GM23248 (cell line): ENCODE measurements around the gene LMBR1L. TPM values are rescaled to one million over a fixed set of nuclear protein-coding genes. Genes with fewer than 3 reads are reported as not detected.
A peak's percentile ranks its signal among the peaks of the same experiment; 100 is the strongest.

Experiments used
- DNase-seq: peaks from one replicate; pipeline ENCODE4 v3.0.0-alpha.2; 2015
- H2AFZ ChIP-seq: fragments of 200-600 bp; sonication (generic); 2 replicates; pipeline ENCODE4 v1.6.1; 2016; ENCODE audit warnings: antibody characterized with exemption
- H3F3A ChIP-seq: fragments of 200-600 bp; sonication (generic); 2 replicates; pipeline ENCODE4 v1.6.1; 2016; ENCODE audit warnings: mild to moderate bottlenecking, antibody characterized with exemption, mixed run types; ENCODE audit not compliant: insufficient read depth
- H3K27ac ChIP-seq: fragments of 200-600 bp; sonication (generic); 2 replicates; pipeline ENCODE4 v1.5.1; 2016; ENCODE audit warnings: mild to moderate bottlenecking
- H3K27me3 ChIP-seq: fragments of 200-600 bp; sonication (generic); replicated peaks from 2 replicates; pipeline ENCODE4 v1.6.1; 2016; ENCODE audit warnings: mild to moderate bottlenecking; ENCODE audit not compliant: insufficient read depth
- H3K36me3 ChIP-seq: fragments of 200-600 bp; sonication (generic); 2 replicates; pipeline ENCODE4 v1.6.1; 2016; ENCODE audit warnings: low read depth, mild to moderate bottlenecking
- H3K4me1 ChIP-seq: fragments of 200-600 bp; sonication (generic); 2 replicates; pipeline ENCODE4 v1.6.1; 2016; ENCODE audit warnings: mild to moderate bottlenecking; ENCODE audit not compliant: insufficient read depth
- H3K4me2 ChIP-seq: fragments of 200-600 bp; sonication (generic); one replicate; pipeline ENCODE4 v1.6.1; 2016; ENCODE audit warnings: mild to moderate bottlenecking; ENCODE audit not compliant: unreplicated experiment
- H3K4me3 ChIP-seq: fragments of 200-600 bp; sonication (generic); 2 replicates; pipeline ENCODE4 v1.5.1; 2016; ENCODE audit warnings: mild to moderate bottlenecking
- H3K79me2 ChIP-seq: fragments of 200-600 bp; sonication (generic); 2 replicates; pipeline ENCODE4 v1.6.1; 2016; ENCODE audit warnings: mild to moderate bottlenecking; ENCODE audit not compliant: insufficient read depth
- H3K9ac ChIP-seq: fragments of 200-600 bp; sonication (generic); 2 replicates; pipeline ENCODE4 v1.6.1; 2016; ENCODE audit warnings: mild to moderate bottlenecking
- H3K9me2 ChIP-seq: fragments of 200-600 bp; sonication (generic); 2 replicates; pipeline ENCODE4 v1.6.1; 2016; ENCODE audit warnings: mixed run types, mild to moderate bottlenecking, moderate library complexity; ENCODE audit not compliant: insufficient read depth
- H3K9me3 ChIP-seq: fragments of 200-600 bp; sonication (generic); one replicate; pipeline ENCODE4 v1.6.1; 2017; ENCODE audit warnings: low read depth
- H4K20me1 ChIP-seq: fragments of 200-600 bp; sonication (generic); 2 replicates; pipeline ENCODE4 v1.6.0; 2016; ENCODE audit not compliant: insufficient read depth
- EZH2 ChIP-seq: fragments of 200-600 bp; sonication (generic); IDR thresholded peaks from 2 replicates; pipeline ENCODE4 v1.6.1; 2018; ENCODE audit warnings: antibody characterized with exemption, mild to moderate bottlenecking; ENCODE audit not compliant: insufficient read depth, poor library complexity, severe bottlenecking
- EZH2phosphoT487 ChIP-seq: fragments of 200-600 bp; sonication (generic); IDR thresholded peaks from 2 replicates; pipeline ENCODE4 v1.6.1; 2018; ENCODE audit warnings: antibody characterized with exemption, moderate library complexity, mild to moderate bottlenecking, low read depth; ENCODE audit not compliant: insufficient read depth
- WGBS, 2 experiments: methylation state at CpG; one replicate each; pipeline ENCODE4 v1.1.6; 2015 to 2017; ENCODE audit warnings: low lambda C conversion rate in 2 of 2, low coverage in 1 of 2; ENCODE audit errors: missing lambda C conversion rate in 2 of 2; 5-methylcytosine and 5-hydroxymethylcytosine counted together
- in situ Hi-C: fragments of 300-500 bp; cut with MboI; formaldehyde crosslinking; loops from 2 replicates; pipeline ENCODE4 v1.15.0; 2020
- polyA plus RNA-seq: library from polyadenylated mRNA; unstranded; fragments of >200 nt; fragmentation: Nextera tagmentation; extraction: Ambion mirVana; gene quantifications from 2 replicates; pipeline ENCODE4 v1.2.1, GENCODE V29; 2016
- total RNA-seq: library from RNA; depleted of rRNA; stranded (reverse); fragments of >200 nt; shearing (Covaris generic); gene quantifications from 2 replicates; pipeline ENCODE4 v1.2.3, GENCODE V29; 2014

Gene LMBR1L
- total and polyA plus RNA-seq, 2 experiments from 2014 or later, result 31.6 to 62.9 TPM

DNA sequence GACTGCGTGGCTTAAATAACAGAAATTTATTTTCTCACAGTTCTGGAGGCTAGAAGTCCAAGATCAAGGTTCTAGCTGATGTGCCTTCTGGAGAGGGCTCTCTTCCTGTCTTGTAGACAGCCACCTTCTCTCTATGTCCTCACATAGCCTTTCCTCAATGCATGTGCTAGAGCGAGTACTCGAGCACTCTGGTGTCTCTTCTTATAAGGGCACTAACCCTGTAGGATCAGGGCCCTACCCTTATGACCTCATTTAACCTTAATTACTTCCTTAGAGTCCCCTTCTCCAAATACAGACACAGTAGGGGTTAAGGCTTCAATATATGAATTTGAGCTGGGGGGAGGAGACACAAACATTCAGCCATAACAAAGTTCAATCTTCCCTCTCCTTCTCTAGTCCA lies 26.2 kb downstream of the LMBR1L start:
- Histone ChIP-seq H3K27ac (no peak overlapping the region), H3F3A (peaks cover 13% of the 10 kb centered on the region; the same call in 1 of the 2 replicates), H3K4me3 (no peak overlapping the region), H2AFZ (no peak overlapping the region), H3K9me2 (no peaks in the 10 kb centered on the region), H3K36me3 (no peaks in the 10 kb centered on the region), H3K79me2 (no peaks in the 10 kb centered on the region), H3K4me1 (0 out of 2 replicates have a peak, but pooled peaks cover 9% of the 10 kb centered on the region), H3K4me2 (no peak overlapping the region), H4K20me1 (no peaks in the 10 kb centered on the region), H3K9me3 (no peaks in the 10 kb centered on the region), H3K27me3 (no peaks in the 10 kb centered on the region), H3K9ac (no peak overlapping the region)
- WGBS, 2 experiments, result 95 to 96% methylated on average over 3 of the region's 3 CpGs
- TF ChIP-seq EZH2phosphoT487 (no peak), EZH2 (no peak)
- no peak for DNase-seq
- in situ Hi-C loops, result no loop called here

GRCh38 chr12:49079793-49080192 lies 30.9 kb downstream of the LMBR1L start:
- Histone ChIP-seq H3K27ac (no peak overlapping the region), H3K4me2 (no peak overlapping the region), H3K79me2 (no peaks in the 10 kb centered on the region), H3F3A (no peaks in the 10 kb centered on the region), H3K36me3 (no peaks in the 10 kb centered on the region), H3K27me3 (no peaks in the 10 kb centered on the region), H3K4me3 (no peak overlapping the region), H3K4me1 (no peaks in the 10 kb centered on the region), H4K20me1 (no peaks in the 10 kb centered on the region), H3K9me3 (no peaks in the 10 kb centered on the region), H3K9me2 (no peaks in the 10 kb centered on the region), H3K9ac (no peak overlapping the region), H2AFZ (no peak overlapping the region)
- in situ Hi-C loops, result no loop called here
- TF ChIP-seq EZH2phosphoT487, result no peak
- no peak for TF ChIP-seq EZH2
- no peak for DNase-seq
- 52 to 63% methylated on average over 1 of the region's 1 CpG for WGBS, 2 experiments

- no peaks in the 10 kb centered on the region for H4K20me1 ChIP-seq
- H2AFZ ChIP-seq, result no peak overlapping the region
- no peaks in the 10 kb centered on the region for H3K9me2 ChIP-seq
- H3F3A ChIP-seq, result no peaks in the 10 kb centered on the region
- TF ChIP-seq EZH2, result no peak
- TF ChIP-seq EZH2phosphoT487, result no peak
- H3K4me2 ChIP-seq, result no peak overlapping the region
- H3K79me2 ChIP-seq, result no peaks in the 10 kb centered on the region
- H3K27me3 ChIP-seq, result no peaks in the 10 kb centered on the region
- in situ Hi-C loops, result no loop called here
- H3K4me3 ChIP-seq, result no peak overlapping the region
- no peak overlapping the region for H3K9ac ChIP-seq
- no peaks in the 10 kb centered on the region for H3K36me3 ChIP-seq
- WGBS, 2 experiments, result 79 to 83% methylated on average over 11 of the region's 11 CpGs
- no peak overlapping the region for H3K27ac ChIP-seq
- no peaks in the 10 kb centered on the region for H3K9me3 ChIP-seq
- DNase-seq, result no peak
- H3K4me1 ChIP-seq, result no peaks in the 10 kb centered on the region
Observed at GRCh38 chr12:49070971-49071370, 39.7 kb downstream of the LMBR1L start.

GRCh38 chr12:49069507-49070346 lies 40.9 kb downstream of the LMBR1L start, which contains the start of gene RHEBL1:
Gene RHEBL1 (minus strand): TSS chr12:49069979. CDS start chr12:49069785, 194 bp downstream.
- Histone ChIP-seq H3K4me2 (peak within 1 kb of the TSS; percentile 92), H3K27me3 (no peaks in the 10 kb centered on the region), H2AFZ (peak within 1 kb of the TSS; percentile 96), H3K4me3 (peak within 1 kb of the TSS; percentile 85), H3K9me2 (no peaks in the 10 kb centered on the region), H3K9ac (peak within 1 kb of the TSS; percentile 81), H3K79me2 (no peaks in the 10 kb centered on the region), H3F3A (no peaks in the 10 kb centered on the region), H3K9me3 (no peaks in the 10 kb centered on the region), H3K4me1 (no peaks in the 10 kb centered on the region), H4K20me1 (no peaks in the 10 kb centered on the region), H3K36me3 (no peaks in the 10 kb centered on the region), H3K27ac (peak within 1 kb of the TSS; percentile 64)
- 0 to 1% methylated on average over 58 to 59 of the region's 60 CpGs for WGBS, 2 experiments
- peak; percentile 99 for DNase-seq
- in situ Hi-C loops, result no loop called here
- TF ChIP-seq EZH2, result no peak
- TF ChIP-seq EZH2phosphoT487, result no peak
